ENCODE measurements around the gene WNT5B. TPM values are rescaled to one million over a fixed set of nuclear protein-coding genes. Genes with fewer than 3 reads are reported as not detected.
A peak's percentile ranks its signal among the peaks of the same experiment; 100 is the strongest.
"Not testable (repeated sequence)": the region's sequence is repeated elsewhere in the genome, so short reads cannot be mapped to it uniquely, and the experiment has no call there.

The WNT5B gene
- total RNA-seq, 1 donor, result 78.2 TPM

GRCh38 chr12:1688086-1688710, 59.2 kb downstream of the WNT5B start:
- TF ChIP-seq, protein P1, sequence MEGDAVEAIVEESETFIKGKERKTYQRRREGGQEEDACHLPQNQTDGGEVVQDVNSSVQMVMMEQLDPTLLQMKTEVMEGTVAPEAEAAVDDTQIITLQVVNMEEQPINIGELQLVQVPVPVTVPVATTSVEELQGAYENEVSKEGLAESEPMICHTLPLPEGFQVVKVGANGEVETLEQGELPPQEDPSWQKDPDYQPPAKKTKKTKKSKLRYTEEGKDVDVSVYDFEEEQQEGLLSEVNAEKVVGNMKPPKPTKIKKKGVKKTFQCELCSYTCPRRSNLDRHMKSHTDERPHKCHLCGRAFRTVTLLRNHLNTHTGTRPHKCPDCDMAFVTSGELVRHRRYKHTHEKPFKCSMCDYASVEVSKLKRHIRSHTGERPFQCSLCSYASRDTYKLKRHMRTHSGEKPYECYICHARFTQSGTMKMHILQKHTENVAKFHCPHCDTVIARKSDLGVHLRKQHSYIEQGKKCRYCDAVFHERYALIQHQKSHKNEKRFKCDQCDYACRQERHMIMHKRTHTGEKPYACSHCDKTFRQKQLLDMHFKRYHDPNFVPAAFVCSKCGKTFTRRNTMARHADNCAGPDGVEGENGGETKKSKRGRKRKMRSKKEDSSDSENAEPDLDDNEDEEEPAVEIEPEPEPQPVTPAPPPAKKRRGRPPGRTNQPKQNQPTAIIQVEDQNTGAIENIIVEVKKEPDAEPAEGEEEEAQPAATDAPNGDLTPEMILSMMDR (IDR thresholded peaks at IDR 0.05; ENCODE audit: insufficient read depth, low read depth, low read length), result no peak
- H3K4me3 ChIP-seq (ENCODE audit: low read depth, low read length), result no peak overlapping the region
- no peak for DNase-seq (ENCODE audit: low read depth)

DNA sequence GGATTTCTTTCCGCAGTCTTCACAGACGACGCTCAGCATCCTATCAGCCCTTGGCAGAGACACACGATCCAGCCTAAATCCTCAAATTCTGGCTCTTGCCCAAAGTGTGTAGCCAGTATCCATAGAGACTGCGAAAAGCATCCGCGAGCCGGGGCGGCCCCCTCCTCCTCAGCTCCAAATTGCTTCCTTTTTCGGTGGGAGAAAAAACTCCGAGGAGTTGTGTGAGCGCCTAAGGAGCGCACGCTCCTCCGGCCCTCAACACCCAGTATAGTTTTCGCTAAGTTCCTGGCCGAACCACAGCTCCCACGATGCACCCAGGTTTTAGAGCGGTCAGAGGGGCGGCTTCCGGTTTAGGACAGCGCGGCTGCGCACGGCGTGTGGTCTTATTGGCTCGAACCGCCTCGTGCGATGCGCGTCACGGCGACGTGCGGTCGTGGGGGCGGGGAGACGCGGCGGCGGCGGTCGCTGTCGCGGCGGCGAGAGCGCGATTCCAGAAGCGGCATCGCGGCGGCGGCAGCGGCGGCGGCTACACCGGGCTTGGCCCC, 61.6 kb downstream of the WNT5B start, which contains the start of gene ADIPOR2:
ADIPOR2 (plus strand) TSS at position 493 of the 545 bp plus-strand sequence. CDS start 63,274 bp downstream, outside the sequence.
- peak; percentile 97 for DNase-seq (ENCODE audit: low read depth)
- TF ChIP-seq, protein P1 (IDR thresholded peaks at IDR 0.05; ENCODE audit: insufficient read depth, low read depth, low read length), result no peak
- H3K4me3 ChIP-seq (ENCODE audit: low read depth, low read length), result peak within 1 kb of the TSS; percentile 91

- TF ChIP-seq, protein P1 (IDR thresholded peaks at IDR 0.05; ENCODE audit: insufficient read depth, low read depth, low read length), result no peak
- H3K4me3 ChIP-seq (ENCODE audit: low read depth, low read length), result peak overlapping the region; percentile 91
- peak; percentile 47 for DNase-seq (ENCODE audit: low read depth)
Observed at GRCh38 chr12:1691123-1692007, 62.3 kb downstream of the WNT5B start.

DNA sequence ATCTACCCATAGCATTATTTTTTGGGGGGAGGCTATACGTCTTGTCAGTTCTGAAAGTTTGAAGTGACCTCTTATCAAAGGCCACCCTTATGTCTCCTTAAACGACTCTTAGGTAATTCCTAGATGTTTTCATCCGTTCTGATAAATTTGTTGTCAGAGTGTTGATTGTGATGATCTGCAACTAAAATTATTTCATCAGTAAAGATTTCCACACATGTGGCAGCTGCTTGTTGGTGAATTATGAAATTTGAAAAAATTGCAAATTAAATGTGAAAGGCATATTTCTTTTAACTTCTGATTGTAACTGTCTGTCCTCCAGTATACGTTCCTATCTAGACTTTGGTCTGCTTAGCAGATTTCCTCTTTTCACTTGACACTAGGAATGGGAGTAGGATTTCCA, 63.2 kb downstream of the WNT5B start:
- TF ChIP-seq, protein P1 (IDR thresholded peaks at IDR 0.05; ENCODE audit: insufficient read depth, low read depth, low read length), result no peak
- H3K4me3 ChIP-seq (ENCODE audit: low read depth, low read length), result peak overlapping the region; percentile 91
- no peak for DNase-seq (ENCODE audit: low read depth)

DNA sequence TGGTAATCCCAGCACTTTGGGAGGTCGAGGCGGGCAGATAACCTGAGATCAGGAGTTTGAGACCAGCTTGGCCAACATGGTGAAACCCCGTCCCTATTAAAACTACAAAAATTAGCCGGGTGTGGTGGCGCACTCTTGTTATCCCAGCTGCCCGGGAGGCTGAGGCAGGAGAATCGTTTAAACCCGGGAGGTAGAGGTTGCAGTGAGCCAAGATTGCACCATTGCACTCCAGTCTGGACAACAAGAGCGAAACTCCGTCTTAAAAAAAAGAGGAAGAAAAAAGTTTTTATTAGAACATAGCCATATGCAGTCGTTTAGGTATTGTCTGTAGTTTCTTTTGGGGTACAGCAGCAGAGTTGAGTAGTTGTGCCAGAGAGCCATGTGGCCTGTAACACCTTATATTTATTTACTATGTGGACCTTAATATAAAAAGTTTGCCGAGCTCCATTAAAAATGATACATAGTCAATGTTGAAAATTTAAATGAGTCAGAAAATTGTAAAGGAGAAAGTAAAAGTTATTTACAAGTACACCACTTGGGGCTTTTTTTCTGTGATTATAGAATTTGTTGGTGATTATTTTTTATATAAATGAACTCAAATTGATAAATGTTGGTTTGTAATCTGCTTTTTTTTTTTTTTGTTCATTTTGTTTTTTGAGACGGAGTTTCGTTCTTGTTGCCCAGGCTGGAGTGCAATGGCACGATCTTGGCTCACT, 64.0 kb downstream of the WNT5B start:
- H3K4me3 ChIP-seq (ENCODE audit: low read depth, low read length), result no peak overlapping the region
- DNase-seq (ENCODE audit: low read depth), result no peak
- TF ChIP-seq, protein P1 (IDR thresholded peaks at IDR 0.05; ENCODE audit: insufficient read depth, low read depth, low read length), result no peak

DNA sequence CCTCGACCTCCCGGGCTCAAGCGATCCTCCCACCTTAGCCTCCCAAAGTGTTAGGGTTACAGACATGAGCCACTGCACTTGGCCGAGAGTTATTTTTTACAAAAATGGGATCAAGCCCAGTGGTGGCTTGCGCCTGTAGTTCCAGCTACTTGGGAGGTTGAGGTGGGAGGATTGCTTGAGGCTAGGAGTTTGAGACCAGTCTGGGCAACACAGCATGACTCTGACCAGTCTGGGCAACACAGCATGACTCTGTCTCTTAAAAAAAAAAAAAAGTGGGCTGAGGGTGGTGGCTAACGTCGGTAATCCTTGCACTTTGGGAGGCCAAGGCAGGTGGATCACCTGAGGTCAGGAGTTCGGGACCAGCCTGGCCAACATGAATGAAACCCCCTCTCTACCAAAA, 66.1 kb downstream of the WNT5B start:
- not testable (repeated sequence) for H3K4me3 ChIP-seq (ENCODE audit: low read depth, low read length)

More for the DNA sequence above, 66.1 kb downstream of the WNT5B start:
- DNase-seq (ENCODE audit: low read depth), result not testable (repeated sequence)
